GM18511 (cell line): ENCODE data around the gene PODN.

Source experiments
- ATAC-seq: cut with Tn5 transposase; IDR thresholded peaks from one replicate; pipeline ENCODE4 v1.9.1; 2021; ENCODE audit warnings: mild to moderate bottlenecking, moderate library complexity; ENCODE audit not compliant: unreplicated experiment

The PODN gene

GRCh38 chr1:53112861-53113260 is 50.8 kb downstream of the PODN start:
- no peak for ATAC-seq

GRCh38 chr1:53114090-53114489 is 52.1 kb downstream of the PODN start:
- ATAC-seq: no peak

- ATAC-seq: no peak
These were observed 52.8 kb downstream of the PODN start for GRCh38 chr1:53114581-53115400.

GRCh38 chr1:53115403-53116306 is 53.6 kb downstream of the PODN start:
- ATAC-seq: no peak

GRCh38 chr1:53116307-53116810 is 54.3 kb downstream of the PODN start:
- no peak for ATAC-seq

GRCh38 chr1:53116933-53117600 is 55.1 kb downstream of the PODN start:
- ATAC-seq: no peak

GRCh38 chr1:53117836-53118235 is 55.8 kb downstream of the PODN start:
- ATAC-seq: no peak

- ATAC-seq: no peak
These were observed 58.6 kb downstream of the PODN start for GRCh38 chr1:53120659-53121058.

- ATAC-seq: no peak
These were observed 59.5 kb downstream of the PODN start for GRCh38 chr1:53121319-53122172.

- ATAC-seq: no peak
These were observed 60.3 kb downstream of the PODN start for GRCh38 chr1:53122201-53122885.

- ATAC-seq: no peak
These were observed 61.0 kb downstream of the PODN start for GRCh38 chr1:53122961-53123413.

- no peak for ATAC-seq
These were observed 61.6 kb downstream of the PODN start for GRCh38 chr1:53123453-53124140.

GRCh38 chr1:53125122-53125521 is 63.1 kb downstream of the PODN start:
- no peak for ATAC-seq

GRCh38 chr1:53125623-53126360 is 63.8 kb downstream of the PODN start:
- no peak for ATAC-seq

GRCh38 chr1:53126495-53126894 is 64.5 kb downstream of the PODN start:
- ATAC-seq: no peak

- no peak for ATAC-seq
These were observed 65.5 kb downstream of the PODN start for GRCh38 chr1:53127546-53127945.

GRCh38 chr1:53128401-53128800 is 66.4 kb downstream of the PODN start:
- ATAC-seq: no peak

- no peak for ATAC-seq
These were observed 68.0 kb downstream of the PODN start for GRCh38 chr1:53129891-53130597.
